ENCODE measurements around the gene PC. TPM values are rescaled to one million over a fixed set of nuclear protein-coding genes. Genes with fewer than 3 reads are reported as not detected.

Gene PC
- total RNA-seq, 1 donor from 2014 or later: 10.5 TPM

- Histone ChIP-seq H3K36me3 (ENCODE audit: insufficient read depth, low read length) (no peaks in the 10 kb centered on the region), H3K4me1 (ENCODE audit: insufficient read depth, low read length) (no peaks in the 10 kb centered on the region), H3K27ac (ENCODE audit: low read depth, low read length) (no peak overlapping the region), H4K20me1 (ENCODE audit: insufficient read depth, low read length) (no peaks in the 10 kb centered on the region), H3K9me3 (ENCODE audit: insufficient read depth, low read depth, low read length) (no peaks in the 10 kb centered on the region), H3K4me2 (ENCODE audit: low read length) (no peak overlapping the region), H2AFZ (ENCODE audit: low read depth, low read length) (no peak overlapping the region), H3K79me2 (ENCODE audit: insufficient read depth, low read length) (no peaks in the 10 kb centered on the region), H3K4me3 (ENCODE audit: insufficient read depth, low read depth, low read length) (no peak overlapping the region), H3K27me3 (ENCODE audit: insufficient read depth, low read length) (no peaks in the 10 kb centered on the region), H3K9ac (ENCODE audit: low read length) (no peak overlapping the region)
- H3K36me3 Mint-ChIP-seq (ENCODE audit: low read depth, unreplicated experiment): no peaks in the 10 kb centered on the region
- FAIRE-seq (no peak), DNase-seq (ENCODE audit: low read depth) (no peak)
- no peak overlapping the region for H3K4me3 Mint-ChIP-seq (ENCODE audit: unreplicated experiment)
- TF ChIP-seq CTCF (IDR thresholded peaks at IDR 0.05; ENCODE audit: insufficient read depth, low read depth, low read length) (no peak), EZH2 (IDR thresholded peaks at IDR 0.05; ENCODE audit: insufficient read depth, low read length) (no peak)
- peaks cover 2% of the 10 kb centered on the region for H3K4me1 Mint-ChIP-seq (ENCODE audit: low read depth, unreplicated experiment)
- peaks cover 25% of the 10 kb centered on the region for H3K27me3 Mint-ChIP-seq (ENCODE audit: low read depth, unreplicated experiment)
- peaks cover 4% of the 10 kb centered on the region for H3K9me3 Mint-ChIP-seq (ENCODE audit: unreplicated experiment)
- no peak overlapping the region for H3K27ac Mint-ChIP-seq (ENCODE audit: unreplicated experiment)
These were observed 29.9 kb upstream of the PC start for GRCh38 chr11:66987924-66988637.

- Histone ChIP-seq H3K4me2 (ENCODE audit: low read length) (no peak overlapping the region), H3K4me1 (ENCODE audit: insufficient read depth, low read length) (peaks cover 2% of the 10 kb centered on the region), H3K4me3 (ENCODE audit: insufficient read depth, low read depth, low read length) (no peak overlapping the region), H3K27me3 (ENCODE audit: insufficient read depth, low read length) (no peaks in the 10 kb centered on the region), H3K9me3 (ENCODE audit: insufficient read depth, low read depth, low read length) (no peaks in the 10 kb centered on the region), H3K79me2 (ENCODE audit: insufficient read depth, low read length) (no peaks in the 10 kb centered on the region), H3K36me3 (ENCODE audit: insufficient read depth, low read length) (no peaks in the 10 kb centered on the region), H3K27ac (ENCODE audit: low read depth, low read length) (no peak overlapping the region), H2AFZ (ENCODE audit: low read depth, low read length) (peak overlapping the region; percentile 17), H3K9ac (ENCODE audit: low read length) (no peak overlapping the region), H4K20me1 (ENCODE audit: insufficient read depth, low read length) (no peaks in the 10 kb centered on the region)
- DNase-seq (ENCODE audit: low read depth) (no peak), FAIRE-seq (no peak)
- H3K27ac Mint-ChIP-seq (ENCODE audit: unreplicated experiment): no peak overlapping the region
- H3K4me1 Mint-ChIP-seq (ENCODE audit: low read depth, unreplicated experiment): peaks cover 4% of the 10 kb centered on the region
- TF ChIP-seq CTCF (IDR thresholded peaks at IDR 0.05; ENCODE audit: insufficient read depth, low read depth, low read length) (no peak), EZH2 (IDR thresholded peaks at IDR 0.05; ENCODE audit: insufficient read depth, low read length) (no peak)
- peaks cover 4% of the 10 kb centered on the region for H3K9me3 Mint-ChIP-seq (ENCODE audit: unreplicated experiment)
- H3K27me3 Mint-ChIP-seq (ENCODE audit: low read depth, unreplicated experiment): peaks cover 25% of the 10 kb centered on the region
- no peak overlapping the region for H3K4me3 Mint-ChIP-seq (ENCODE audit: unreplicated experiment)
- peaks cover 1% of the 10 kb centered on the region for H3K36me3 Mint-ChIP-seq (ENCODE audit: low read depth, unreplicated experiment)
These were observed 29.0 kb upstream of the PC start for GRCh38 chr11:66987158-66987620.

GRCh38 chr11:66986178-66986545 lies 28.0 kb upstream of the PC start:
- H3K27ac ChIP-seq (ENCODE audit: low read depth, low read length): no peak overlapping the region
- H3K27me3 Mint-ChIP-seq (ENCODE audit: low read depth, unreplicated experiment): peaks cover 23% of the 10 kb centered on the region
- H3K4me1 ChIP-seq (ENCODE audit: insufficient read depth, low read length): peaks cover 9% of the 10 kb centered on the region
- no peak for TF ChIP-seq CTCF (IDR thresholded peaks at IDR 0.05; ENCODE audit: insufficient read depth, low read depth, low read length)
- TF ChIP-seq EZH2 (IDR thresholded peaks at IDR 0.05; ENCODE audit: insufficient read depth, low read length): no peak
- H3K4me2 ChIP-seq (ENCODE audit: low read length): no peak overlapping the region
- no peaks in the 10 kb centered on the region for H3K27me3 ChIP-seq (ENCODE audit: insufficient read depth, low read length)
- no peak overlapping the region for H3K27ac Mint-ChIP-seq (ENCODE audit: unreplicated experiment)
- H3K79me2 ChIP-seq (ENCODE audit: insufficient read depth, low read length): no peaks in the 10 kb centered on the region
- no peak overlapping the region for H3K4me3 ChIP-seq (ENCODE audit: insufficient read depth, low read depth, low read length)
- H3K36me3 ChIP-seq (ENCODE audit: insufficient read depth, low read length): no peaks in the 10 kb centered on the region
- FAIRE-seq (no peak), DNase-seq (ENCODE audit: low read depth) (no peak)
- peaks cover 7% of the 10 kb centered on the region for H3K4me1 Mint-ChIP-seq (ENCODE audit: low read depth, unreplicated experiment)
- H4K20me1 ChIP-seq (ENCODE audit: insufficient read depth, low read length): no peaks in the 10 kb centered on the region
- peaks cover 4% of the 10 kb centered on the region for H3K9me3 Mint-ChIP-seq (ENCODE audit: unreplicated experiment)
- no peak overlapping the region for H3K9ac ChIP-seq (ENCODE audit: low read length)
- H3K9me3 ChIP-seq (ENCODE audit: insufficient read depth, low read depth, low read length): no peaks in the 10 kb centered on the region
- peaks cover 1% of the 10 kb centered on the region for H3K36me3 Mint-ChIP-seq (ENCODE audit: low read depth, unreplicated experiment)
- no peak overlapping the region for H3K4me3 Mint-ChIP-seq (ENCODE audit: unreplicated experiment)
- H2AFZ ChIP-seq (ENCODE audit: low read depth, low read length): no peak overlapping the region

Data from astrocyte (in vitro differentiated cells and primary cell).